MM.1S (cell line): ENCODE data around the gene ACE.

Source experiments
- DNase-seq: peaks from one replicate; pipeline ENCODE4 v3.0.0-alpha.2; 2015
- H2AFZ ChIP-seq: fragments of 300-600 bp; sonication (generic); 2 replicates; pipeline ENCODE4 v1.6.0; 2016; ENCODE audit warnings: antibody characterized with exemption, low read length
- H3F3A ChIP-seq: fragments of 300-600 bp; sonication (generic); 2 replicates; pipeline ENCODE4 v1.6.1; 2016; ENCODE audit warnings: mild to moderate bottlenecking, antibody characterized with exemption, low read length, moderate library complexity, mixed read lengths; ENCODE audit not compliant: insufficient read depth
- H3K27ac ChIP-seq: fragments of 300-600 bp; sonication (generic); 2 replicates; pipeline ENCODE4 v1.5.1; 2016; ENCODE audit warnings: mild to moderate bottlenecking, low read length
- H3K27me3 ChIP-seq: fragments of 300-600 bp; sonication (generic); replicated peaks from 2 replicates; pipeline ENCODE4 v1.6.0; 2016; ENCODE audit warnings: low read length; ENCODE audit not compliant: insufficient read depth
- H3K36me3 ChIP-seq: fragments of 300-600 bp; sonication (generic); replicated peaks from 2 replicates; pipeline ENCODE4 v1.6.1; 2016; ENCODE audit warnings: mild to moderate bottlenecking, low read length, mixed read lengths; ENCODE audit not compliant: insufficient read depth
- H3K4me1 ChIP-seq: fragments of 300-600 bp; sonication (generic); 2 replicates; pipeline ENCODE4 v1.6.1; 2016; ENCODE audit warnings: low read length, mixed read lengths
- H3K4me2 ChIP-seq: fragments of 300-600 bp; sonication (generic); 2 replicates; pipeline ENCODE4 v1.6.0; 2016; ENCODE audit warnings: low read depth, low read length
- H3K4me3 ChIP-seq: fragments of 300-600 bp; sonication (generic); 2 replicates; pipeline ENCODE4 v1.5.1; 2016; ENCODE audit warnings: low read length, mixed read lengths
- H3K79me2 ChIP-seq: fragments of 300-600 bp; sonication (generic); 2 replicates; pipeline ENCODE4 v1.6.1; 2016; ENCODE audit warnings: mixed run types, low read length, mixed read lengths
- H3K9ac ChIP-seq: fragments of 300-600 bp; sonication (generic); 2 replicates; pipeline ENCODE4 v1.6.1; 2016; ENCODE audit warnings: low read length, mixed read lengths
- H3K9me2 ChIP-seq: fragments of 300-600 bp; sonication (generic); replicated peaks from 2 replicates; pipeline ENCODE4 v1.6.1; 2016; ENCODE audit warnings: mild to moderate bottlenecking, low read length, mixed read lengths; ENCODE audit not compliant: insufficient read depth
- H3K9me3 ChIP-seq: fragments of 300-600 bp; sonication (generic); replicated peaks from 2 replicates; pipeline ENCODE4 v1.6.1; 2016; ENCODE audit warnings: mild to moderate bottlenecking, low read length, mixed read lengths; ENCODE audit not compliant: insufficient read depth
- H4K20me1 ChIP-seq: fragments of 300-600 bp; sonication (generic); 2 replicates; pipeline ENCODE4 v1.6.1; 2016; ENCODE audit warnings: mild to moderate bottlenecking, low read length, moderate library complexity, mixed read lengths; ENCODE audit not compliant: insufficient read depth
- CTCF ChIP-seq: fragments of 300-600 bp; sonication (generic); IDR thresholded peaks from 2 replicates; pipeline ENCODE4 v1.5.1; 2016; ENCODE audit warnings: antibody characterized with exemption, low read length, mixed read lengths
- EZH2 ChIP-seq: fragments of 300-600 bp; sonication (generic); optimal IDR thresholded peaks from 2 replicates; pipeline ENCODE3; 2017; ENCODE audit warnings: low read depth, mild to moderate bottlenecking, antibody characterized with exemption, low read length, mixed read lengths
- EZH2phosphoT487 ChIP-seq: fragments of 300-600 bp; sonication (generic); IDR thresholded peaks from 2 replicates; pipeline ENCODE4 v1.6.1; 2018; ENCODE audit warnings: antibody characterized with exemption, low read length

The ACE gene

GRCh38 chr17:63445954-63446752, 30.7 kb upstream of the ACE start, which contains the start of gene CYB561:
Gene CYB561, minus strand, starts transcription at chr17:63446306. Its CDS starts 8,759 bp downstream, at chr17:63437547.
- Histone ChIP-seq H3K4me3 (peak within 1 kb of the TSS; percentile 74), H3K79me2 (no peaks in the 10 kb centered on the region), H3K4me1 (0 out of 2 replicates have a peak, but pooled peaks cover 4% of the 10 kb centered on the region), H4K20me1 (no peaks in the 10 kb centered on the region), H3F3A (no peaks in the 10 kb centered on the region; the same call in 1 of the 2 replicates), H3K27ac (no peak within 1 kb of the TSS), H3K9me2 (no peaks in the 10 kb centered on the region), H3K36me3 (no peaks in the 10 kb centered on the region), H3K9me3 (no peaks in the 10 kb centered on the region), H2AFZ (peak within 1 kb of the TSS; percentile 95), H3K27me3 (0 out of 2 replicates have a peak, but pooled peaks cover under 1% of the 10 kb centered on the region), H3K9ac (peak within 1 kb of the TSS; percentile 75), H3K4me2 (peak within 1 kb of the TSS; percentile 100)
- TF ChIP-seq EZH2phosphoT487 (no peak), CTCF (peak; percentile 49)
- DNase-seq, result peak; percentile 68

- DNase-seq, result no peak
- TF ChIP-seq EZH2 (no peak), CTCF (no peak), EZH2phosphoT487 (no peak)
- no peaks in the 10 kb centered on the region for H4K20me1 ChIP-seq
- H3K9ac ChIP-seq, result peak overlapping the region; percentile 75
- H2AFZ ChIP-seq, result peak overlapping the region; percentile 93
- peak overlapping the region; percentile 100 for H3K4me2 ChIP-seq
- no peaks in the 10 kb centered on the region for H3K9me2 ChIP-seq
- no peaks in the 10 kb centered on the region for H3K79me2 ChIP-seq
- 0 out of 2 replicates have a peak, but pooled peaks cover 4% of the 10 kb centered on the region for H3K27me3 ChIP-seq
- no peaks in the 10 kb centered on the region for H3K36me3 ChIP-seq
- no peaks in the 10 kb centered on the region for H3K9me3 ChIP-seq
- H3F3A ChIP-seq, result no peaks in the 10 kb centered on the region; the same call in 1 of the 2 replicates
- H3K4me1 ChIP-seq, result 0 out of 2 replicates have a peak, but pooled peaks cover 4% of the 10 kb centered on the region
- no peak overlapping the region for H3K27ac ChIP-seq
- peak overlapping the region; percentile 74 for H3K4me3 ChIP-seq
Measured at GRCh38 chr17:63446753-63447470, 29.9 kb upstream of the ACE start.

- Histone ChIP-seq H3K4me1 (0 out of 2 replicates have a peak, but pooled peaks cover 4% of the 10 kb centered on the region), H3K9me3 (no peaks in the 10 kb centered on the region), H3K36me3 (no peaks in the 10 kb centered on the region), H3K4me2 (no peak overlapping the region), H2AFZ (no peak overlapping the region), H4K20me1 (no peaks in the 10 kb centered on the region), H3K79me2 (no peaks in the 10 kb centered on the region), H3K9me2 (no peaks in the 10 kb centered on the region), H3K4me3 (no peak overlapping the region), H3F3A (no peaks in the 10 kb centered on the region; the same call in 1 of the 2 replicates), H3K9ac (no peak overlapping the region), H3K27me3 (0 out of 2 replicates have a peak, but pooled peaks cover 4% of the 10 kb centered on the region), H3K27ac (no peak overlapping the region)
- DNase-seq, result no peak
- no peak for TF ChIP-seq EZH2phosphoT487
- no peak for TF ChIP-seq EZH2
- TF ChIP-seq CTCF, result no peak
Measured at GRCh38 chr17:63447471-63448009, 29.3 kb upstream of the ACE start.
